Measurements from ENCODE around the gene PYHIN1.
"Not testable (repeated sequence)": the region's sequence is repeated elsewhere in the genome, so short reads cannot be mapped to it uniquely, and the experiment has no call there.

Gene PYHIN1

GRCh38 chr1:158984386-158984785 lies 53.0 kb downstream of the PYHIN1 start:
- DNase-seq: no peak

- no peak for DNase-seq
These were observed 58.1 kb downstream of the PYHIN1 start for GRCh38 chr1:158989424-158989823.

GRCh38 chr1:158992787-158993312 lies 61.5 kb downstream of the PYHIN1 start:
- DNase-seq: no peak

GRCh38 chr1:158996998-158997397 lies 65.6 kb downstream of the PYHIN1 start:
- DNase-seq: no peak

- DNase-seq: no peak
These were observed 66.9 kb downstream of the PYHIN1 start for GRCh38 chr1:158998037-158998780.

GRCh38 chr1:158998781-158999161 lies 67.4 kb downstream of the PYHIN1 start:
- DNase-seq: peak; percentile 38

- DNase-seq: no peak
These were observed 68.1 kb downstream of the PYHIN1 start for GRCh38 chr1:158999316-159000069.

- DNase-seq: no peak
These were observed 68.7 kb downstream of the PYHIN1 start for GRCh38 chr1:159000070-159000409.

- DNase-seq: no peak
These were observed 69.3 kb downstream of the PYHIN1 start for GRCh38 chr1:159000625-159001024.

GRCh38 chr1:159005161-159005560 lies 73.8 kb downstream of the PYHIN1 start:
- DNase-seq: no peak

GRCh38 chr1:159005676-159006075 lies 74.3 kb downstream of the PYHIN1 start:
- no peak for DNase-seq

GRCh38 chr1:159006210-159006807 lies 75.0 kb downstream of the PYHIN1 start:
- not testable (repeated sequence) for DNase-seq

- DNase-seq: no peak
These were observed 76.4 kb downstream of the PYHIN1 start for GRCh38 chr1:159007726-159008125.

GRCh38 chr1:159008744-159009188 lies 77.4 kb downstream of the PYHIN1 start:
- no peak for DNase-seq

GRCh38 chr1:159009287-159009686 lies 77.9 kb downstream of the PYHIN1 start:
- DNase-seq: no peak

GRCh38 chr1:159009704-159010361 lies 78.5 kb downstream of the PYHIN1 start, which contains the start of gene IFI16:
TSS of gene IFI16 (plus strand) at chr1:159009907. CDS start at chr1:159014681, 4,774 bp downstream.
- DNase-seq: no peak

GRCh38 chr1:159010391-159010790 lies 79.0 kb downstream of the PYHIN1 start:
- no peak for DNase-seq

- not testable (repeated sequence) for DNase-seq
These were observed 79.6 kb downstream of the PYHIN1 start for GRCh38 chr1:159011001-159011400.

GRCh38 chr1:159011751-159012150 lies 80.4 kb downstream of the PYHIN1 start:
- DNase-seq: no peak

GRCh38 chr1:159012495-159012894 lies 81.1 kb downstream of the PYHIN1 start:
- no peak for DNase-seq

GRCh38 chr1:159014003-159014571 lies 82.7 kb downstream of the PYHIN1 start:
- no peak for DNase-seq

- DNase-seq: no peak
These were observed 83.5 kb downstream of the PYHIN1 start for GRCh38 chr1:159014851-159015250.

- no peak for DNase-seq
These were observed 84.1 kb downstream of the PYHIN1 start for GRCh38 chr1:159015440-159015909.

All from NCI-H2171 treated with DMSO at 0.1 percent for 48 hours (cell line).